MCF 10A (cell line): ENCODE results near the gene TLN1. TPM values are rescaled to one million over a fixed set of nuclear protein-coding genes. Genes with fewer than 3 reads are reported as not detected.

Experiments
- BruUV-seq: library from RNA; stranded (reverse); fragments of 400-500 nt; replicated peaks from 2 replicates; lab custom pipeline; 2021; lab: Mats Ljungman, UMichigan
- CTCF ChIA-PET: fragments of 300-600 bp; sonication (Branson Sonifier 250); formaldehyde crosslinking; extraction: SDS; loops from one replicate; lab custom pipeline; 2021; ENCODE audit warnings: antibody characterized with exemption, inconsistent platforms; lab: Yijun Ruan, JAX
- POLR2A ChIA-PET: fragments of 300-600, 350-650 bp; sonication (Branson Sonifier 250); formaldehyde crosslinking; extraction: SDS; loops from one replicate; lab custom pipeline; 2020; ENCODE audit warnings: antibody characterized with exemption, inconsistent platforms; lab: Yijun Ruan, JAX
- DNase-seq: peaks from one replicate; pipeline ENCODE4 v3.0.0-alpha.2; 2018; ENCODE audit not compliant: unreplicated experiment
- H3K27ac Mint-ChIP-seq: one replicate; pipeline ENCODE4 v1.8.0; 2022; ENCODE audit warnings: mild to moderate bottlenecking, low read depth, mixed read lengths; ENCODE audit not compliant: unreplicated experiment
- H3K27me3 Mint-ChIP-seq: one replicate; pipeline ENCODE4 v1.8.0; 2022; ENCODE audit warnings: mixed read lengths; ENCODE audit not compliant: insufficient read depth, unreplicated experiment
- H3K36me3 Mint-ChIP-seq: one replicate; pipeline ENCODE4 v1.8.0; 2022; ENCODE audit warnings: mild to moderate bottlenecking, moderate library complexity, mixed read lengths; ENCODE audit not compliant: insufficient read depth, unreplicated experiment
- H3K4me1 Mint-ChIP-seq: one replicate; pipeline ENCODE4 v1.8.0; 2022; ENCODE audit warnings: mixed read lengths; ENCODE audit not compliant: insufficient read depth, unreplicated experiment
- H3K4me3 Mint-ChIP-seq: one replicate; pipeline ENCODE4 v1.8.0; 2022; ENCODE audit warnings: mild to moderate bottlenecking, moderate library complexity, mixed read lengths; ENCODE audit not compliant: unreplicated experiment
- H3K9me3 Mint-ChIP-seq: one replicate; pipeline ENCODE4 v1.8.0; 2022; ENCODE audit warnings: mixed read lengths; ENCODE audit not compliant: unreplicated experiment
- intact Hi-C: fragments of 100-400 bp; cut with micrococcal nuclease; formaldehyde crosslinking; loops from 2 replicates; pipeline ENCODE4 v1.14.1; 2022
- total RNA-seq: library from RNA; stranded (reverse); gene quantifications from 2 replicates; pipeline ENCODE4 v1.2.3, GENCODE V29; 2022
- TF ChIP-seq, protein P1 (sequence below): fragments of 200-600 bp; IDR thresholded peaks from one replicate; pipeline ENCODE4 v1.8.0; 2022; ENCODE audit warnings: antibody characterized with exemption, mild to moderate bottlenecking; ENCODE audit not compliant: unreplicated experiment

TLN1 gene
- total RNA-seq, 1 experiment from 2014 or later = 224 TPM

DNA sequence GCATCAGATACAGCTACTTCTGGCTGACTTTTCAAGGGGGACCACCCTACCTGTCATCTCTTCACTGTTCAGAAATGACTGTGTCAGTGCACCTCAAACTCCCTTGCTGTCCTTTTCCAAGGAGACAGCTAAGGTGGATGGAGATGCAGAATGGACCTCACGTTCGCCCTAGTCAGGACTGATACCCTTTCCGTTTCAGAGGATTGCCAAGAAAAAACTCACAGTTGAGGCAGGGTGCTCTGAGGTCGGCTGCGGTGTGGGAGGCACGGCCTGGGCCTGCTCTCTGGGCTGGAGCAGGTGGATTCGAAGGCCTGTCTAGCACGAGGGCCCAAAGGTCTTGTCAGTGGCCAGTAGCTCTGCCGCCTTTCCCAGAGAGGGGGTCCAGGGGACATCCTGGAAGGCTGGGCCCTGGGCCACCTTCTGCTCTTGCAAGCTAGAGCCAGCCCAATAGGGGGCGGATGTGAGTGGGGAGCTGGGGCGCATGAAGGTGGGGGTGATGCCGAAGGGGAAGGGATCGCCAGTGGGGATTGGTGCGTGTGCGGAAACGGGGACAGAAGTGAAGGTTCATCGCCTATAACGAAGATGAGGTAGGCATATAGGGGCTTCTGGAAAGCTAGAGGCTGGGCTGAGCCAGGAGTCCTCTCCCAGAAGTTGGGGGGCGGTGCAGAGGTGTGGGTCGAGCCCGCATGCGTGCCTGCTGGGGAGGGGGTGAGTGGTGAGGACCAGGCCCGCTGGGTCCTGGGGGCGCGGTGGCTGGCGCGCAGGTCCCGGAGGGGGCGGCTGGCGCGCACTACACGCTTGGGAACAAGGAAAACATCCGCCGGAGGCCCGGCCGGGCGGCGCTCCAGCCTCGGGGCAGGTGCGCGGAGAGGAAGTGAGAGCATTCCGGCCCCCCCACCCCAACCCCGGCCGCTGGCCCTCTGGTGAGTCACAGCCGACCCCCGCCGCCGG is 24.6 kb upstream of the TLN1 start:
- DNase-seq = peak; percentile 70
- ChIA-PET POLR2A (interaction anchor here (0.6 to 2.5 kb wide), 8 partner anchors 9 to 1051 kb away, joined by 3 to 15 read pairs (median 4); partner anchors contain the start of genes CREB3, GBA2, HINT2 and RGP1), CTCF (interaction anchor here (0.6 to 2.8 kb wide), 15 partner anchors 9 to 673 kb away, joined by 3 to 17 read pairs (median 4); no protein-coding TSS in a partner anchor)
- H3K4me1 Mint-ChIP-seq = peaks cover 20% of the 10 kb centered on the region
- intact Hi-C loops = loop anchor here (2.0 kb wide), 1 partner anchor 24 kb away; the partner anchor contains the start of genes CREB3 and TLN1
- no peaks in the 10 kb centered on the region for H3K27me3 Mint-ChIP-seq
- no TSS peak for BruUV-seq
- H3K4me3 Mint-ChIP-seq = peak overlapping the region; percentile 97
- peak overlapping the region; percentile 98 for H3K27ac Mint-ChIP-seq
- H3K9me3 Mint-ChIP-seq = no peaks in the 10 kb centered on the region
- peaks cover 30% of the 10 kb centered on the region for H3K36me3 Mint-ChIP-seq
- TF ChIP-seq, protein P1, sequence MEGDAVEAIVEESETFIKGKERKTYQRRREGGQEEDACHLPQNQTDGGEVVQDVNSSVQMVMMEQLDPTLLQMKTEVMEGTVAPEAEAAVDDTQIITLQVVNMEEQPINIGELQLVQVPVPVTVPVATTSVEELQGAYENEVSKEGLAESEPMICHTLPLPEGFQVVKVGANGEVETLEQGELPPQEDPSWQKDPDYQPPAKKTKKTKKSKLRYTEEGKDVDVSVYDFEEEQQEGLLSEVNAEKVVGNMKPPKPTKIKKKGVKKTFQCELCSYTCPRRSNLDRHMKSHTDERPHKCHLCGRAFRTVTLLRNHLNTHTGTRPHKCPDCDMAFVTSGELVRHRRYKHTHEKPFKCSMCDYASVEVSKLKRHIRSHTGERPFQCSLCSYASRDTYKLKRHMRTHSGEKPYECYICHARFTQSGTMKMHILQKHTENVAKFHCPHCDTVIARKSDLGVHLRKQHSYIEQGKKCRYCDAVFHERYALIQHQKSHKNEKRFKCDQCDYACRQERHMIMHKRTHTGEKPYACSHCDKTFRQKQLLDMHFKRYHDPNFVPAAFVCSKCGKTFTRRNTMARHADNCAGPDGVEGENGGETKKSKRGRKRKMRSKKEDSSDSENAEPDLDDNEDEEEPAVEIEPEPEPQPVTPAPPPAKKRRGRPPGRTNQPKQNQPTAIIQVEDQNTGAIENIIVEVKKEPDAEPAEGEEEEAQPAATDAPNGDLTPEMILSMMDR = peak; percentile 61

DNA sequence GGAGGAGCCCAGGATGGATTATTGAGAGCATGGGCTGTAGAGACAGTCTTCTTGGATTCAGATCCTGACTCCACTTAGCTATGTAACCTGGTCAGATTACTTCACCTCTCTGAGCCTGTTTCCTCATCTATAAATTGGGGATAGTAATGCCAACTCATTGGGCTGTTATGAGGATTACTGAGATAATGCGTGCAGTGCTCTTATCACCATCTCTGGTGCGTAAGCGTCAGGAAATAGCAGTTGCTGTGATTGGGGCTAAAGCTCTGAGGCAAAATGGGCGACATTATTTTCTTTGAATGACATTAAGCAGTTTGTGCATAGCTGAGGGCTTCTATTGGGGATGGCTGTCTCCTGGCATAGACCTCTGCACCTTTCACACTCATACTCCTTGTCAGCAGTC is 23.1 kb upstream of the TLN1 start:
- Mint-ChIP-seq H3K36me3 (peaks cover 32% of the 10 kb centered on the region), H3K27ac (no peak overlapping the region), H3K4me3 (no peak overlapping the region), H3K4me1 (peaks cover 19% of the 10 kb centered on the region), H3K9me3 (no peaks in the 10 kb centered on the region), H3K27me3 (no peaks in the 10 kb centered on the region)
- BruUV-seq = no TSS peak
- ChIA-PET CTCF (interaction anchor here (0.6 to 2.3 kb wide), 6 partner anchors 11 to 865 kb away, joined by 3 to 10 read pairs (median 3); partner anchors contain the start of gene SPAG8), POLR2A (interaction anchor here (0.6 to 1.1 kb wide), 2 partner anchors 9 to 97 kb away, joined by 3 read pairs; partner anchors contain the start of genes CCDC107 and RMRP)
- intact Hi-C loops = no loop called here
- no peak for DNase-seq
- TF ChIP-seq, protein P1 = no peak

DNA sequence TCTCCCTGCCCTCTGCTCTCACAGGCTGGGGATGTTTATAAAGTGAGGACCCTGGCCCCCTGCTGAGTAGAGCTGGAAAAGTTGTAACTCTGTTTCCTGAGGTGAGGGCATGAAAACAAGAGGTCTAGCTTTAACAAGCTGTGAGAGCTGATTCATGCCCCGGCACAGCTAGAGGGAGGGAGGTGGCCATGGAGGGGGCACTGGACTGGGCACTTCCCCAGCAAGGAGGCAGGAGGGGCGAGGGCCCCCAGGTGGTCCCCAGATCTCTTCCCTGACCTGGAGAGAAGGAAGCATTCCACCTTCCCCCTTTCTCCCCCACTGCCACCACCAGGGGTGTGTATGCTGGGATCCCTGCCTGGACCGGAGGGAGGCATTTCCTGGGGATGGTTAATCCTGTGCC is 22.3 kb upstream of the TLN1 start, which contains the start of gene MSMP:
TSS of gene MSMP (minus strand) at position 13 of the 400 bp plus-strand sequence. CDS start 147 bp downstream, outside the sequence.
- Mint-ChIP-seq H3K36me3 (peaks cover 32% of the 10 kb centered on the region), H3K27ac (no peak within 1 kb of the TSS), H3K4me3 (no peak within 1 kb of the TSS), H3K9me3 (no peaks in the 10 kb centered on the region), H3K27me3 (no peaks in the 10 kb centered on the region), H3K4me1 (peaks cover 22% of the 10 kb centered on the region)
- TF ChIP-seq, protein P1 = no peak
- BruUV-seq = no TSS peak
- no peak for DNase-seq
- intact Hi-C loops = no loop called here
- ChIA-PET POLR2A (interaction anchor here (0.6 to 1.1 kb wide), 2 partner anchors 10 to 96 kb away, joined by 3 read pairs; partner anchors contain the start of genes CCDC107 and RMRP), CTCF (interaction anchor here (1.0 kb wide), 1 partner anchor 21 kb away, joined by 4 read pairs; no protein-coding TSS in a partner anchor)

DNA sequence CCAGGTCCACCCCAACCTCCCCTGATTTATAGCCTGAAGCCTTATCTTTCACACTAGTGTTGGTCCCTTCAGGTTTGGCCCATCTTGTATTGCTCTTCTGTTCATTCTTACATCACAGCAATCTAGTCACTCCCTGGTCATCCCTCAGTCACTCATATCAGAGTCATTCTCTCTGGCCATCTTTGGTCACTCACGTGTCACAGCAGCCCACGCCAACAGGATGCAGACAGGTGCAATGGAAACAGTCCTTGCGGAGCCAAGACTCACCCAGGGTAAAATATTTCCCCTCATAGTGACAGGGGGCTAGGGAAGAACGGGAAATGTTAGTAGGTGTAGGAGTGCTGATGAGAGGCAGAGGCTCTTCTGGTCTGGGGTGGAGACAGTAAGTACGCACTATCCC is 21.5 kb upstream of the TLN1 start:
- ChIA-PET CTCF (interaction anchor here (0.6 to 2.0 kb wide), 5 partner anchors 18 to 669 kb away, joined by 3 to 6 read pairs (median 4); partner anchors contain the start of gene CREB3), POLR2A (no interaction called here)
- TF ChIP-seq, protein P1 = no peak
- Mint-ChIP-seq H3K4me1 (peaks cover 16% of the 10 kb centered on the region), H3K36me3 (peaks cover 32% of the 10 kb centered on the region), H3K9me3 (no peaks in the 10 kb centered on the region), H3K27me3 (no peaks in the 10 kb centered on the region), H3K4me3 (no peak overlapping the region), H3K27ac (no peak overlapping the region)
- BruUV-seq = no TSS peak
- intact Hi-C loops = no loop called here
- no peak for DNase-seq
